SJSA1 (cell line): ENCODE measurements around the gene PITPNM3. TPM values are rescaled to one million over a fixed set of nuclear protein-coding genes. Genes with fewer than 3 reads are reported as not detected.
A peak's percentile ranks its signal among the peaks of the same experiment; 100 is the strongest.
"Not testable (repeated sequence)": the region's sequence is repeated elsewhere in the genome, so short reads cannot be mapped to it uniquely, and the experiment has no call there.

Source experiments
- DNase-seq, 2 experiments: peaks; one replicate each; pipeline ENCODE4 v3.0.0-alpha.2; 2015 to 2020; ENCODE audit warnings: low spot score in 2 of 2, low read depth in 1 of 2
- H3K27ac ChIP-seq: fragments of 250-450 bp; sonication (Bioruptor Pico); 2 replicates; pipeline ENCODE4 v1.5.1; 2020; ENCODE audit warnings: mild to moderate bottlenecking, moderate library complexity
- H3K27me3 ChIP-seq: fragments of 250-450 bp; sonication (Bioruptor Pico); replicated peaks from 2 replicates; pipeline ENCODE4 v1.5.1; 2020; ENCODE audit warnings: mild to moderate bottlenecking, moderate library complexity
- H3K36me3 ChIP-seq: fragments of 250-450 bp; sonication (Bioruptor Pico); 2 replicates; pipeline ENCODE4 v1.5.1; 2020; ENCODE audit warnings: mild to moderate bottlenecking
- H3K4me1 ChIP-seq: fragments of 250-450 bp; sonication (Bioruptor Pico); replicated peaks from 2 replicates; pipeline ENCODE4 v1.6.1; 2021; ENCODE audit warnings: mild to moderate bottlenecking
- H3K4me3 ChIP-seq: fragments of 250-450 bp; sonication (Bioruptor Pico); 2 replicates; pipeline ENCODE4 v1.5.1; 2020; ENCODE audit warnings: mild to moderate bottlenecking
- H3K9me3 ChIP-seq: fragments of 250-450 bp; sonication (Bioruptor Pico); replicated peaks from 2 replicates; pipeline ENCODE4 v1.5.1; 2020; ENCODE audit warnings: mild to moderate bottlenecking
- total RNA-seq: library from RNA; depleted of rRNA; stranded (reverse); fragments of >200 nt; shearing (Covaris generic); gene quantifications from 2 replicates; pipeline ENCODE4 v1.2.3, GENCODE V29; 2014

The PITPNM3 gene
- total RNA-seq, 1 experiment from 2014 or later = 8.6 TPM

DNA sequence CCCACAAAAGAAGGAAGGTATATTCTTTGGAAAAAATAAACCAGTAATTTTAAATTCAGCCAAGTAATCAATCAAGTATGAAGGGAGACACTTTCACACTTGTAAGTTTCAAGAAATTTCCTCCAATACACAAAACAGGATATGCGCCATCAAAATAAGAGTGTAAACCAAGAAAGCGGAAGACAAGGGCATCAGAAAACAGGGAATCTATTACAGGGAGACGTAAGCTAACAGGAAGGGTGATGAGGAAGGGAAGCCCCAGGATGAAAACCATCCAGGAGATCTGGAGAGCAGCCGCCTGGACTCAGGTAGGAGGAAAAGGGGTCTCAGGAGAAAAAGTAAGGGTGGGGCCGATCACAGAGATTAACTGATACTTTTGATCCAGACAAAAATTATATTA is 31.8 kb upstream of the PITPNM3 start:
- no peaks in the 10 kb centered on the region for H3K9me3 ChIP-seq

DNA sequence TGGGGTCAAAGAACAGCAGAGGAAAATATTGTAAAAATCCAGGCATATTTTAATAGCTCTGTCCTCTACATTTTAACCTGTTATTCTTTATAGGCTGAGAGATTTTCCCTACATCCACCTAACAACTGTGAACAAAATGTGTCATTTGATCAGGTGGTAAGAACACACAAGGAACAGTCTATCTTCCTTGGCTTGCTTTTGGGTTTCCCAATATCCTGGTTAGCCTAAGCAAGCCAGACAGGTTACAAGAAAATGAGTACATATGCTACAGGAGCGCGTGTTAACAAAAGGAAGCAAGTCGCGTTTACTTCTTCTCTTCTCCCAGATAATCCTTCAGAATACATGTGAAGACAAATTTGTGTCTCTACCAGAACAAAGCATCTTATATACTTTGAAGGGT is 31.0 kb upstream of the PITPNM3 start:
- H3K9me3 ChIP-seq = no peaks in the 10 kb centered on the region
- no peaks in the 10 kb centered on the region for H3K27me3 ChIP-seq
- no peak for DNase-seq
- no peak overlapping the region for H3K27ac ChIP-seq
- H3K36me3 ChIP-seq = peaks cover 61% of the 10 kb centered on the region
- H3K4me3 ChIP-seq = no peak overlapping the region
- peaks cover 14% of the 10 kb centered on the region for H3K4me1 ChIP-seq

More for the DNA sequence above, 31.8 kb upstream of the PITPNM3 start:
- no peaks in the 10 kb centered on the region for H3K27me3 ChIP-seq
- no peak overlapping the region for H3K4me3 ChIP-seq
- no peak for DNase-seq
- peaks cover 55% of the 10 kb centered on the region for H3K36me3 ChIP-seq
- H3K27ac ChIP-seq = no peak overlapping the region
- peaks cover 20% of the 10 kb centered on the region for H3K4me1 ChIP-seq

DNA sequence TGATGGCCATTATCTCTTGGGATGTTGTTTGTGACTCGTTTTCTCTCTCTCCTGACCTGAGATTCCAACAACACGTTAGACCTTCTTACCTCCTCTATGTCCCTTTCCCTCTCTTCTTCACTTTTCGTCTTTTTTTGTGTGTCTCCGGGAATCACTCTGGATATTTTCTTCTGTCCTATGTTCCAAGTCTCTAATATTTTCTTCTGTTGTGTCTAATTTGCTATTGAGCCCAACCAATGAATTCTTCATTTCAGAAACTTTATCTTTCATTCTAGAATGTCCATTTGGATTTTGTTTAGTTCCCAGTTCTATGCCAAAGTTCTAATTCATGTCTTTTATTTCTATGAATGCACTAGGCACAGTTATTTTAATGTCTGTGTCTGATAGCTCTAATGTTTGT is 27.1 kb upstream of the PITPNM3 start:
- no peaks in the 10 kb centered on the region for H3K9me3 ChIP-seq
- no peaks in the 10 kb centered on the region for H3K27me3 ChIP-seq
- DNase-seq = no peak
- H3K4me1 ChIP-seq = no peaks in the 10 kb centered on the region; the same call in 1 of the 2 replicates
- no peak overlapping the region for H3K4me3 ChIP-seq
- no peak overlapping the region for H3K27ac ChIP-seq
- peaks cover 51% of the 10 kb centered on the region for H3K36me3 ChIP-seq

DNA sequence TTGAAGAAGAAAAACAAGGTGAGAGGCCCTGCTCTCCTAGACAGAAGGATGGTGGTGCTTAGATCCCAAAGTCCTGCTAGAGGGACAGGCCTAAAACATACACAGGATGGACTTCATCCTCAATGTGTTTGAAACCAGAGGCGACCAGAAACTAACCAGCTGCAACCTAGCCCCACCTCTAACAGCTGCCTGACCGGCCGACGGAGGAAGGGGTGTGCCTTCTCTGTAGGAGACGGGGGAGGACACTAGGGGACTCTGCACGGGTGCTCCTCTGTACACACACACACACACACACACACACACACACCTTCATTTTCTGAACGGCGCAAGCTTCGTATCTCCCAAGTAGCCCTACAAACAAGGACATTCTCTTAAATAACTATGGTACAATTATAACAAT is 24.3 kb upstream of the PITPNM3 start:
- DNase-seq = no peak
- Histone ChIP-seq H3K36me3 (peaks cover 41% of the 10 kb centered on the region), H3K4me3 (no peak overlapping the region), H3K4me1 (peaks cover 15% of the 10 kb centered on the region), H3K27me3 (no peaks in the 10 kb centered on the region), H3K9me3 (no peaks in the 10 kb centered on the region), H3K27ac (no peak overlapping the region)

DNA sequence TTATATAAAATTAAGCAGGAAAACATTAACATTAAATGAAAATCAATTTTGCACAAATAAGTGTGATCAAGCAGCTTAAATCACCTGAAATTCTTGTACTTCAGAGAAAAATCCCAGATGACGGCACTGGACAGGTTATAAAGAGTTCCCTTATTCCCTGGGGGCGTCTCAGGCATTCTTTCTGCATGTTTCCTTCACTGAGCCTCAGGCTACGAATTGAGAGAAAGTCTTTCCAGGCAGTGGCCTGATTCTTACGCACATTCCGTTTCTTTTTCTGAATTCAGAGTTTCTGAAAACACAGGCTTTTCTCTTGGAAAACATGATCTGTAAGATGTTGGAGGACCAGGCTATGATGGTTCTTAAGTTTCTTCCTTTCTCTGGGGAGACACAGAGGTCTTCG is 22.1 kb upstream of the PITPNM3 start:
- DNase-seq = no peak
- Histone ChIP-seq H3K4me3 (no peak overlapping the region), H3K36me3 (peaks cover 34% of the 10 kb centered on the region), H3K4me1 (peaks cover 37% of the 10 kb centered on the region), H3K27me3 (no peaks in the 10 kb centered on the region), H3K9me3 (no peaks in the 10 kb centered on the region), H3K27ac (no peak overlapping the region)

DNA sequence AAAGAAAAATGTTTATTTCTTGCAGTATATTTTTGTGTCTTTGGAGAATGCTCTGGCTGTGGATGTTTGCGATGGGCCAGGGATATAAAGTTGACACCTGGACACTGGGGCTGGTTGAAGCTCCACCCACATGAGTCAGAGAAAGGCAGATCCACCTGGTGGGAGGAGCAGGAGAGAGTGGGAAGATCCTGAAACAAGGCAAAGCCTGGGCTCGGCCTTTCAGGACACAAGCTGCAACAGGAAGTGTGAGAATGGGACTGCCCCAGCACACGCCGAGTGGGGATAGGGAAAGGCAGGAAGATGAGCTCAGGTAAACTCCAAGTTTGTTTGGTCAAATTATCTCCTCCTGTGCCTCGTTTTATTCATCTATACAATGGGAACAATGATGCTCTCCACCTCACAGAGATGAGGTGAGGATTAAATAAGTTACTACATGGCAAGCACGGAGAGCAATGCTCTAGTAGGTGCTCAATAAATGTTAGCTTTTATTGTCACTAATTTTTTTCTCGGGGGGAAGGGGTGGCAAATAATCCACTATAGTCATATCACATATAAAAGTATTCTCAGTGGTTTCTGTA is 21.4 kb upstream of the PITPNM3 start:
- H3K4me3 ChIP-seq = no peak overlapping the region
- DNase-seq = no peak
- no peaks in the 10 kb centered on the region for H3K9me3 ChIP-seq
- H3K36me3 ChIP-seq = peaks cover 28% of the 10 kb centered on the region
- H3K27me3 ChIP-seq = no peaks in the 10 kb centered on the region
- no peak overlapping the region for H3K27ac ChIP-seq
- peaks cover 39% of the 10 kb centered on the region for H3K4me1 ChIP-seq

DNA sequence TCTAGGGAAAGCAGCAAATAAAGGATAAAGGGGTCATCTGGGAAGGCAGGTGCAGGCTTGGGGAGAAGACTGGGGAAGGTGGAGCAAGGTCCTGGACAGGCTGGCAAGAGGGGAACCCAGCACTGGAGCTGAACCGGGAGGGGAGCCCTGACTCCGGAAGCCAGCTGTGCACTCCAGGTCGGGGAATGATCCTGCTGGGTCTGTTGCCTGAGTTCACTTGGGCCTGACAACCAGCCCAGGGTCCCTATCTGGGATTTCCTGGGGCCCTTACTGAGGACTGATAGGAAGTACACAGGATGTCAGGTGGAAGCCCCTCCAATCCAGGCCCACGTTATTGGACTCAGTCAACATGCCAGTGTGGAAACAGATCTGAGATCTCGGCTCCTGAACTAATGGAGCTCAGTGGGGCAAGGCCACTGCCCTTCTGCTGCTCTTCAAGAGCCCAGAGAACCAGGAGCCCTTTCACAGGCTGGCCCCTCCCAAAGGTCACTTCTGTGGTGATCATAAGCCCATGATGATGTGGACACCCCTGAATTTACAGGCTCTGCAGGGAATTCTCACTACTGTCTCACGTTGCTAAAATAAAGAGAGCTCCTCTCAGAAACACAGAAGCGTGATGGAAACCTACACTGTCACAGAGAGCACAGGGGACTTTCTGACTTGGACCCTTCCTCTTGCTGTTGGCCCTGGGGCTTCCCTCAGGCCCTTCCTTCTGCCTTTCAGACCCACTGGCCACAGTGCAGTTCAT is 19.9 kb upstream of the PITPNM3 start:
- Histone ChIP-seq H3K27me3 (no peaks in the 10 kb centered on the region), H3K4me3 (no peak overlapping the region), H3K36me3 (peaks cover 18% of the 10 kb centered on the region), H3K9me3 (no peaks in the 10 kb centered on the region), H3K27ac (peak overlapping the region; percentile 78), H3K4me1 (peaks cover 39% of the 10 kb centered on the region)
- no peak for DNase-seq

DNA sequence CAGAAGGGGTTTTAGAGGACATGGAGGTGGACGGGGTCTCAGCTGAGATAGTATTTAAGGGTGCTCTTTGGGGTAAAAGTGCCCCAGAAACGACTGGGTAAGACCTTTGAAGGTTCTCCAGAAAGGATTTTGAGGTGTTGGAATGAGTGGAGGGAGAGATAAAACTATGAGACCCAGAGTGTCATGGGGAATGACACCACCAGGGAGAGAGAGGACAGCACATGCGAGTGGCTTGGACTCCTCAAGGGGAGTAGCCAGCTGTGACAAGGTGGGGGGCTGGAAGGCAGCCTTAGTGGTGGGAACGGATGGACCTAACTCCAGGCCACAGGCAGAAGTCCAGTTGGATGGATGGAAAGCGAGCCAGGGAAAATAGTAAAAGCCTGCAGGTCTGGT is 19.2 kb upstream of the PITPNM3 start:
- H3K27me3 ChIP-seq = no peaks in the 10 kb centered on the region
- no peaks in the 10 kb centered on the region for H3K9me3 ChIP-seq
- no peak overlapping the region for H3K4me3 ChIP-seq
- peaks cover 39% of the 10 kb centered on the region for H3K4me1 ChIP-seq
- DNase-seq = no peak
- peaks cover 18% of the 10 kb centered on the region for H3K36me3 ChIP-seq
- H3K27ac ChIP-seq = peak overlapping the region; percentile 78

DNA sequence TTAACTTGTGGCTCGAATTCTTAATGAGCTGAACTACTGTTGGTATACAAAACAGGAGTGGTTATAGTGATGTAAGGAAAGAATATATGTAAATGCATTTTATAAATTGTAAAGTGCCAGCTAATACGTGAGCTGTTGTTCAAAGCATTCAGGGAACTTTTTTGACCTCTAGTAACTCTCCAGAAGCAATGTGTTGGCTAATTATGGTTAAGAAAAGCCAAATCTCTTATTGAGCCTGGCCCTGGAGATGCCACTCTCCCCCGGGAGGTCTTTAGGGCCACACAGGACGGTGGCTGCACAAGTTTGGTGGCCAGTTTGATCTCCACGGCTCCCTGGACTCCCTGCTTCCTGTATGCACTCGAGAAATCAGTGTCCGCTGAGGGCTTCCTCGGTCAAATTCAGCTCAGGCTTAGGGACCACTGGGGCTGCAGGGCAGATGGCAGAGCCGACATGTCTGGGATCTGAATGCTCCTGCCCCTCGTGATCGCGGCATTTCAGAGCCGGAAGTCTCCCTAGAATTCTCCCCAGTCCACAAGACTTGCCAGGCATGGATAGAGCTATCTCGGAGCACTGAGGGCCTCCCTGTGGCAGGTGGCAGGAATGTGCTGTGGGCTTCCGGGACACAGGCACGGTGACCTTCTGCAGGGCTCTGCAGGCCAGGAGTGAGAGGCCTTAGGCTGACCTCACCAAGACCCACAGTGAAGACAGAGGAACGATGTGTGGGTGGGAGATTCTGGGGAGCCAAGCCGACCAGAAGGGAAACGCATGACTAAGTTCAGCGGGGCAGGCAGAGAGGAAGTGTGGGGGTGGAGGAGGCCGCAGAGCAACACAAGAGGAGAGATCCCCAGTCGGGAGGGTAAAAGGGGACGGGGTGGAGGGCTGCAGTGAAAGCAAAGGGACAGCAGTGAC is 18.6 kb upstream of the PITPNM3 start:
- H3K27ac ChIP-seq = peak overlapping the region; percentile 78
- peaks cover 39% of the 10 kb centered on the region for H3K4me1 ChIP-seq

DNA sequence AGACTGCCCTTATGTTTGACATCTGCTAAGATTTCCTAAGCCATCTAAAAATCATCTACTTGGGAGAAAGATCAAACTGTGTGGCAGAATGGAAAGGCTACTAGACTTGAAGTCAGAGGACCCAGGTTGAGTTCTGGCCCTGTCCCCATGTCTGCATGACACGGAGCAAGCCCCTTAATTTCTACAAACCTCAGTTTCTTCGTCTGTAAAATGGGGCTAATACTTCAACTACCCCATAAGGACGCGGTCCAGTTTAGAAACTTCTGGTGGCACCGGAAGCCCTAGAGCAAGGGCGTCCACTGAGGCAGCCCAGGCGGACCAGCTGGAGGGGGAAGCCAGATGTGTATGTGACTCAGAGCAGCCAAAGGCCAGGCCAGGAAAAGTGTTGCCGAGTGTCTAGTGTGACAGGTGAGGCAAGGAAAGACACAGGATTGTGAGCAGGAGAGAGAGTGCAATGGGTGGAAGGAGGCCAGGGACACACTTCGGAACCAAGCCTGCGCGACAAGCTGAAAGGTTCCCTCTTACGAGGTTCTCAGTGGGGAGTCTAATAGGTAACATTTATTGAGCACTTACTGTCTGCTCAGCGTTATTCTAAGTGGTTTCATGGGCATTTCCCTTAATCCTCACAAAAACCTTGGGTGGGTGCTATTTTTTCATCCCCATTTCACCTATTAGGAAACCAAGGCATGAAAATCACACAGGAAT is 17.8 kb upstream of the PITPNM3 start:
- DNase-seq = peak in 1 of 2 experiments; percentile 39
- peaks cover 39% of the 10 kb centered on the region for H3K4me1 ChIP-seq
- H3K4me3 ChIP-seq = no peak overlapping the region
- peaks cover 18% of the 10 kb centered on the region for H3K36me3 ChIP-seq
- peak overlapping the region; percentile 78 for H3K27ac ChIP-seq
- H3K27me3 ChIP-seq = no peaks in the 10 kb centered on the region
- H3K9me3 ChIP-seq = no peaks in the 10 kb centered on the region

More for the DNA sequence above, 18.6 kb upstream of the PITPNM3 start:
- Histone ChIP-seq H3K4me3 (no peak overlapping the region), H3K27me3 (no peaks in the 10 kb centered on the region), H3K36me3 (peaks cover 18% of the 10 kb centered on the region), H3K9me3 (no peaks in the 10 kb centered on the region)
- DNase-seq = peak; percentile 88 to 89

DNA sequence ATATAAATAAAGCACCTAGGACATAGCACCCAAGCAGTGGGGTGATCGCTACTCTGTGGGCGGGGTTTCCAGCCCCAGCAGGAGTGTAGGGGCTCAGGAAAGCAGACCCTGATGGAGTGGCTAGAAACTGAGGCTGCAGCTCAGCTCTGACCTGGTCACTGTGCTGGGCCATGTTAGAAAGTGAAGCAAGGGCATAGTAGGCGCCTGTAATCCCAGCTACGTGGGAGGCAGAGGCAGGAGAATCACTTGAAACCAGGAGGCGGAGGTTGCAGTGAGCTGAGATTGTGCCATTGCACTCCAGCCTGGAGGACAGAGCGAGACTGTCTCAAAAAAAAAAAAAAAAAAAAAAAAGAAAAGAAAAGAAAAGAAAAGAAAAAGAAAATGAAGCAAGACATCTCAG is 17.1 kb upstream of the PITPNM3 start:
- not testable (repeated sequence) for H3K27me3 ChIP-seq, H3K4me3 ChIP-seq, H3K9me3 ChIP-seq
- peaks cover 39% of the 10 kb centered on the region for H3K4me1 ChIP-seq
- H3K27ac ChIP-seq = peak overlapping the region; percentile 78; the same call in 1 of the 2 replicates
- peak in 1 of 2 experiments; percentile 15 for DNase-seq
- peaks cover 12% of the 10 kb centered on the region for H3K36me3 ChIP-seq

DNA sequence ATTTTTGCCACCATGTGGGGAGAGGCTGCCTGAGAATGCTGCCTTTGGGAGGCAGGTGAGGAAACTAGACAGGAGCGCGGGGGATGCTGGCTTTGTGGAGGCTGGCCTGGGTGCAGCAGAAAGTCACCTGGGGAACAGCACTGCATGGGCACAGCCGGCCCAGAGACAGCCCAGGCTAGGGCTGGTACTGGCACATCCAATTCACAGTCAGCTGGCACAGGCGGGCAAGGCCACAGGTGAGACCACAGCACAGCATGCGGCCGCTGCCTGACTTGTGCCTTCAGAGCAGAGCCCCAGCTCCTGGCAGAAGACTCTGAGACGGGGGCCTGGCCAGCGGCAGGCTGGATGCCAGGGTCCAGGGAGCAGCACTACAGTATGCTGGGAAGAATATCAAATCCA is 16.6 kb upstream of the PITPNM3 start:
- DNase-seq = peak in 1 of 2 experiments; percentile 22
- Histone ChIP-seq H3K4me1 (peaks cover 39% of the 10 kb centered on the region), H3K36me3 (peaks cover 7% of the 10 kb centered on the region), H3K4me3 (no peak overlapping the region), H3K27ac (no peak overlapping the region), H3K27me3 (no peaks in the 10 kb centered on the region), H3K9me3 (no peaks in the 10 kb centered on the region)

DNA sequence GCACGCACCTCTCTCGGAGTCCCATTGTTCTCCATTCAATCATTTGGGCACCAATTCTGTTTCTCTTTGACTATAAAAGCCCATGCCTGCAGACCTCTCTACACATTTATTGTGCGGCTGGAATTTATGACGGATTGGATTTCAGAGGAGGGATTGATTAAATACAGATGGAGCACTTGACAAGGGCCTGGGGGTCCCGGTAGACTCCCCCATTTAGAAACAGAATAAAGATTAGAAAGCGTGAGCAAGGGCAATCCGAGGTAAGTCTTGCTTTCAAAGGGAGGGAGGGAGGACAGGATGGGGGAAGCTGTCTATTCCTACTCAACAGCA is 15.1 kb upstream of the PITPNM3 start:
- DNase-seq = no peak
- Histone ChIP-seq H3K4me1 (peaks cover 36% of the 10 kb centered on the region), H3K9me3 (no peaks in the 10 kb centered on the region), H3K27me3 (no peaks in the 10 kb centered on the region), H3K36me3 (no peaks in the 10 kb centered on the region), H3K27ac (no peak overlapping the region), H3K4me3 (no peak overlapping the region)
